ENCODE data around the gene P3H2.

The P3H2 gene

GRCh38 chr3:189911001-189911400, 209.7 kb downstream of the P3H2 start:
- no peak overlapping the region for H2AFZ ChIP-seq
- H3K27ac ChIP-seq: no peak overlapping the region
- H3K9me3 ChIP-seq (ENCODE audit: control insufficient read depth, low read length): no peaks in the 10 kb centered on the region
- H3K4me2 ChIP-seq (ENCODE audit: low read length): no peak overlapping the region
- H3K27me3 ChIP-seq (ENCODE audit: control insufficient read depth, insufficient read depth, low read length): no peaks in the 10 kb centered on the region
- no peak overlapping the region for H3K9ac ChIP-seq
- TF ChIP-seq CTCF (IDR thresholded peaks at IDR 0.05): no peak
- H3K4me1 ChIP-seq: no peaks in the 10 kb centered on the region
- H3K4me3 ChIP-seq (ENCODE audit: low read depth, low read length): no peak overlapping the region
- H3K79me2 ChIP-seq: no peaks in the 10 kb centered on the region
- no peaks in the 10 kb centered on the region for H3K36me3 ChIP-seq (ENCODE audit: control insufficient read depth, insufficient read depth, low read length)

- Histone ChIP-seq H3K4me1 (no peaks in the 10 kb centered on the region), H3K4me3 (ENCODE audit: low read depth, low read length) (no peak overlapping the region), H3K4me2 (ENCODE audit: low read length) (no peak overlapping the region), H3K9ac (no peak overlapping the region), H3K79me2 (no peaks in the 10 kb centered on the region), H3K27ac (no peak overlapping the region), H3K9me3 (ENCODE audit: control insufficient read depth, low read length) (no peaks in the 10 kb centered on the region), H3K36me3 (ENCODE audit: control insufficient read depth, insufficient read depth, low read length) (no peaks in the 10 kb centered on the region), H2AFZ (no peak overlapping the region), H3K27me3 (ENCODE audit: control insufficient read depth, insufficient read depth, low read length) (no peaks in the 10 kb centered on the region)
- TF ChIP-seq CTCF (IDR thresholded peaks at IDR 0.05): no peak
Measured at GRCh38 chr3:189909573-189909972, 211.1 kb downstream of the P3H2 start.

- Histone ChIP-seq H3K4me1 (no peaks in the 10 kb centered on the region), H3K9ac (no peak overlapping the region), H2AFZ (no peak overlapping the region), H3K4me2 (ENCODE audit: low read length) (no peak overlapping the region), H3K4me3 (ENCODE audit: low read depth, low read length) (no peak overlapping the region), H3K27ac (no peak overlapping the region), H3K27me3 (ENCODE audit: control insufficient read depth, insufficient read depth, low read length) (no peaks in the 10 kb centered on the region), H3K79me2 (no peaks in the 10 kb centered on the region), H3K36me3 (ENCODE audit: control insufficient read depth, insufficient read depth, low read length) (no peaks in the 10 kb centered on the region), H3K9me3 (ENCODE audit: control insufficient read depth, low read length) (no peaks in the 10 kb centered on the region)
- no peak for TF ChIP-seq CTCF (IDR thresholded peaks at IDR 0.05)
Measured at GRCh38 chr3:189909139-189909538, 211.6 kb downstream of the P3H2 start.

GRCh38 chr3:189908646-189909045, 212.1 kb downstream of the P3H2 start:
- no peak overlapping the region for H3K4me2 ChIP-seq (ENCODE audit: low read length)
- H3K4me1 ChIP-seq: no peaks in the 10 kb centered on the region
- no peaks in the 10 kb centered on the region for H3K9me3 ChIP-seq (ENCODE audit: control insufficient read depth, low read length)
- H3K27ac ChIP-seq: no peak overlapping the region
- H3K79me2 ChIP-seq: no peaks in the 10 kb centered on the region
- H3K36me3 ChIP-seq (ENCODE audit: control insufficient read depth, insufficient read depth, low read length): no peaks in the 10 kb centered on the region
- no peaks in the 10 kb centered on the region for H3K27me3 ChIP-seq (ENCODE audit: control insufficient read depth, insufficient read depth, low read length)
- no peak for TF ChIP-seq CTCF (IDR thresholded peaks at IDR 0.05)
- H3K9ac ChIP-seq: no peak overlapping the region
- H2AFZ ChIP-seq: no peak overlapping the region
- no peak overlapping the region for H3K4me3 ChIP-seq (ENCODE audit: low read depth, low read length)

- H3K4me3 ChIP-seq (ENCODE audit: low read depth, low read length): no peak overlapping the region
- no peaks in the 10 kb centered on the region for H3K9me3 ChIP-seq (ENCODE audit: control insufficient read depth, low read length)
- no peaks in the 10 kb centered on the region for H3K27me3 ChIP-seq (ENCODE audit: control insufficient read depth, insufficient read depth, low read length)
- no peaks in the 10 kb centered on the region for H3K79me2 ChIP-seq
- H3K27ac ChIP-seq: no peak overlapping the region
- no peaks in the 10 kb centered on the region for H3K36me3 ChIP-seq (ENCODE audit: control insufficient read depth, insufficient read depth, low read length)
- H3K4me1 ChIP-seq: no peaks in the 10 kb centered on the region
- no peak overlapping the region for H3K4me2 ChIP-seq (ENCODE audit: low read length)
- H3K9ac ChIP-seq: no peak overlapping the region
- no peak overlapping the region for H2AFZ ChIP-seq
- no peak for TF ChIP-seq CTCF (IDR thresholded peaks at IDR 0.05)
Measured at GRCh38 chr3:189907803-189908202, 212.9 kb downstream of the P3H2 start.

All from parathyroid adenoma (tissue), 2 donors.